Measurements from ENCODE around the gene IRGC. TPM values are rescaled to one million over a fixed set of nuclear protein-coding genes. Genes with fewer than 3 reads are reported as not detected.

Gene IRGC
- total and polyA plus RNA-seq, 2 of the 4 experiments (the other 2 are of a cell fraction), result not detected

GRCh38 chr19:43731846-43732245, 16.0 kb downstream of the IRGC start:
- whole genome bisulfite sequencing, 2 experiments (ENCODE audit: extremely low coverage in 2 of 2, insufficient read length in 1 of 2), result no CpG with 5 or more reads among the region's 1 CpG
- no peak overlapping the region for H4K5ac ChIP-seq (ENCODE audit: low read depth, low read length)
- dilution Hi-C loops (cut with HindIII; ENCODE audit: low sequenced_read_pairs, unreplicated experiment) (no loop called here), intact Hi-C loops (cut with micrococcal nuclease) (no loop called here), in situ Hi-C loops (cut with MboI; ENCODE audit: low sequenced_read_pairs) (no loop called here)
- no peak overlapping the region for H2BK5ac ChIP-seq (ENCODE audit: low read depth, low read length, poor library complexity, severe bottlenecking)
- 0 out of 2 replicates have a peak, but pooled peaks have one; percentile 18 for TF ChIP-seq CEBPB (IDR thresholded peaks at IDR 0.05; ENCODE audit: low read depth, low read length)
- no peak for TF ChIP-seq ELK1 (IDR thresholded peaks at IDR 0.05; ENCODE audit: borderline replicate concordance, low read depth, low read length)
- TF ChIP-seq POLR2A (IDR thresholded peaks at IDR 0.05; ENCODE audit: low read depth, low read length), result no peak
- H4K20me1 ChIP-seq (ENCODE audit: insufficient read depth, low read length), result peaks cover 5% of the 10 kb centered on the region; the same call in 1 of the 2 replicates
- H4K8ac ChIP-seq (ENCODE audit: low read depth in 2 of 2, low read length in 2 of 2), result no peak overlapping the region
- peak; percentile 11 for DNase-seq
- H3K4ac ChIP-seq (ENCODE audit: low read depth, low read length), result no peak overlapping the region
- CTCF ChIA-PET, result interaction anchor here (1.1 kb wide), 1 partner anchor 63 kb away, joined by 3 read pairs; no protein-coding TSS in a partner anchor
- no peak overlapping the region for H2AK9ac ChIP-seq (replicated peaks; ENCODE audit: low read depth, low read length, poor library complexity)
- H4K91ac ChIP-seq (ENCODE audit: insufficient read depth, low read depth, low read length), result no peak overlapping the region
- H3K4me3 ChIP-seq (ENCODE audit: insufficient read depth, low read depth, low read length), result no peak overlapping the region
- BruUV-seq (replicated peaks), result no TSS peak
- no peak overlapping the region for H3K14ac ChIP-seq (replicated peaks; ENCODE audit: low read depth, low read length)
- H3K4me1 ChIP-seq (ENCODE audit: control insufficient read depth, insufficient read depth, low read length), result peaks cover 8% of the 10 kb centered on the region; the same call in 1 of the 2 replicates
- H2AFZ ChIP-seq (replicated peaks; ENCODE audit: low read length, poor library complexity), result no peak overlapping the region
- H3K56ac ChIP-seq (ENCODE audit: extremely low read depth, insufficient read depth, low read length), result no peak overlapping the region
- 0 out of 2 replicates have a peak, but pooled peaks cover 14% of the 10 kb centered on the region for H3K9me1 ChIP-seq (ENCODE audit: insufficient read depth, low read length)
- no peak overlapping the region for H3K9ac ChIP-seq (ENCODE audit: low read depth, low read length)
- POLR2A ChIA-PET (ENCODE audit: unreplicated experiment), result no interaction called here
- no peaks in the 10 kb centered on the region for H3K27me3 ChIP-seq (ENCODE audit: control insufficient read depth, insufficient read depth, low read length)
- no peak overlapping the region for H3K4me2 ChIP-seq (ENCODE audit: low read depth, low read length)
- peak; percentile 10; the same call in 1 of the 2 replicates for ATAC-seq (ENCODE audit: low read depth)
- H2BK120ac ChIP-seq (ENCODE audit: low read depth, low read length), result no peak overlapping the region
- H2BK20ac ChIP-seq (ENCODE audit: low read depth, low read length), result no peak overlapping the region
- no peak overlapping the region for H3K18ac ChIP-seq (ENCODE audit: low read depth, low read length)
- no peak overlapping the region for H2BK15ac ChIP-seq (ENCODE audit: low read depth, low read length)
- H3K27ac ChIP-seq (ENCODE audit: insufficient read depth, low read length), result no peak overlapping the region
- 0 out of 4 replicates have a peak, but pooled peaks cover 0 to 7% of the 10 kb centered on the region in 2 experiments for H3K79me1 ChIP-seq (ENCODE audit: low read depth in 1 of 2, low read length in 2 of 2)
- no peak overlapping the region for H3K23ac ChIP-seq (ENCODE audit: low read depth, low read length)
- H2AK5ac ChIP-seq (ENCODE audit: low read depth, low read length), result no peak overlapping the region
- H3K9me3 ChIP-seq (ENCODE audit: control insufficient read depth, insufficient read depth, low read length), result no peaks in the 10 kb centered on the region
- H3K36me3 ChIP-seq (ENCODE audit: control insufficient read depth, insufficient read depth, low read length), result peaks cover 54% of the 10 kb centered on the region

All from IMR-90 (cell line).